Stimulated activated naive CD8-positive, alpha-beta T cell treated with anti-CD3 and anti-CD28 coated beads, Interleukin-15, Interleukin-2, amounts not matched to agents 100 U/mL and 50 U/mL, for 24 hours (primary cell): ENCODE results near the gene PTPRT.

Experiments
- ATAC-seq: fragments of 150-1000 bp; cut with Tn5 transposase; one replicate; pipeline ENCODE4 v1.10.0; 2021
- DNase-seq: peaks from one replicate; pipeline ENCODE4 v3.0.0; 2021

Gene PTPRT

DNA sequence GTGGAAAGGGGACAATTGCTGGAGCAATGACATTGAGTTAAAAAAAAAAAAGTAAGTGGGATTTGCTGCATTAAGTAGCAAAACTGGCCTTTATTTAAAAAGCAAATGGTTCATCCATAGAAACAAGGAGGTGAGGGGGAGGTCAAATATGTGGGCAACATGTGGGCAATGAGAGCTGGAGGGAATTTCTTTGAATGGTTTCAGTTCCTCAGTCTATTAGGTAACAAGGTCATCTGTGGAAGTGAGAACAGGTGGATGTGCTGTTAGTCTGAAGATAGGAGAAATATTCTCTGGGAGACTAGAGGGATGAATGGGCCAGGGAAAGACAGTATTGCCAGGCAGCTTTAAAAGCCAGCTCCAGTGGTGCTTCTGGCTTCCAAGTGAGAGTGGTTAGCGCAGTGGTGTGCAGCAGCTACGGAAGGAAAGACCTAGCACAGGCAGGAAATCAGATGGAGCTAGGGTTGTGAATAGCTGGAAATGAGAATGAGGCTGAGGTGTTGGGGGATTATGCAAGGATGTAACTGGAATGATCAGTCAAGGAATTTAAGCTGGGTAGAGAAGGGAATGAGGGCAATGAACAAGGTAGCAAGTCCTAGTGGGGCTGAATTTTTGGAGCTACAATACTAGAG, 727.6 kb downstream of the PTPRT start:
- ATAC-seq (no peak), DNase-seq (no peak)

DNA sequence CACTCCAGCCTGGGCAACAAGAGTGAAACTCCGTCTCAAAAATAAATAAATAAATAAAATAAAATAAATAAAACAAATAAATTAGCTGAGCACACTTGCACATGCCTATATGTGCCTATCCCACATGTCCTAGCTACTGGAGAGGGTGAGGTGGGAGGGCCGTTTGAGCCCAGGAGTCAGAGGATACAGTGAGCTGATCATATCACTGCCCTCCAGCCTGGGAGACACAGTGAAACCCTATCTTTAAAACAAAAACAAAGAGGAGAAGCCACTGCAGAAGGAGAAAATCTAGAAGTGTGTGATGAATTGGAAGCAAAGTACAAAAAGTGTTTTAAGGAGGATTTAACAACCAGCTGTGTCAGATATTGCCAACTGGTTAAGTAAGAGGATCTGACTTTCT, 728.4 kb downstream of the PTPRT start:
- ATAC-seq, result no peak

DNA sequence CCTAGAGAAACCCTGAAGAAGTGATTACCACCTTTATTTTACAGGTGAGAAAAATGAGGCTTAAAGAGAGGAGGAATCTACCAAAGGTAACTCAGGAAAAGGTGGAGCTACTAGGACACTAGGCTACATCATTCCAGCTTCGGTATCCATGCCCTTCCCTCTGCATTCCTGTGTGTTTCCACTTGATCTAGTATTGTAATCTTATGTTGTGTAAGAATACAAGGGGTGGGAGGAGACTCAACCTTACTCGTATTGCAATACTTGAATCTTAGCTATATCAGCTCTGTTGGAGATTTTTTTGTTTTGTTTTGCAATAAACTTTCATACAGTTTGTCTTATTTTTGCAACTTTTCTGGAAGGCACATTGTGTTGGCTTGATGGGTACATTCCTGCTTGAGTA, 742.4 kb downstream of the PTPRT start:
- ATAC-seq (no peak), DNase-seq (no peak)

More for the DNA sequence above, 728.4 kb downstream of the PTPRT start:
- DNase-seq, result no peak

DNA sequence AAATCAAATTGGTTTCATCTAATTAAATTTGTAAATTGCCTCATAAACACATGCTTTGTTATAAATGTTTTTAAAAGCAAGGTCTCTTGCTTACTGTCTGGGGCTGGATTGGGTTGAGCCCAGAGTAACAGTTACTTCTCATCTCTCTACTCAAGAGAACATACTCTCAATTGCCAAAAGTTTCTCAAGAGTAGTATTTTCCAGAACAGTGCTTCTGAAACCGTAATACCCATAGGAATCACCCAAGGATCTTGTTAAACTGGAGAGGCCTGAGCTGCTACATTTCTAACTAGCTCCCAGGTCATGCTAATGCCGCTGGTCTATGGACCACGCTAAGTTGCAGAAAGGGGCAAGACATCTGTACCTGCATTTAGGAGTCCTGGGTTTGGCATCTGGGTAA, 744.9 kb downstream of the PTPRT start:
- ATAC-seq (no peak), DNase-seq (no peak)

DNA sequence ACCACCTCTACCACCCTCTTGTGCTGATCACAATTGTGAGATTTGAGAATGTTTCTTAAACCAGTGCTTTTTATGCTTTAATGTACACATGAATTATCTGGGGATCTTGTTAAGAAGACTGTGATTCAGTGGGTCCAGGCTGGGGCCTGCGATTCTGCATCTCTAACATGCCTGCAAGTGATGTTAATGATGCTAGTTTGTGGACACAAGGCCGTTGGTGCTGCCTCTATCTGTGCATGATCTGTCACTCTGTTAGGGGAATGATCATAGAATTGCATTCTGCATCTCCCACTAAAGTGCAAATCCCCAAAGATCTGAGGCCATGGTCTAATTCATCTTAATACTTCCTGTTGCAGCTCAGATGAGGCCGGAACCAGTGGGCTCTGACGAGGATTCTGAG, 746.5 kb downstream of the PTPRT start:
- DNase-seq, result no peak
- no peak for ATAC-seq

DNA sequence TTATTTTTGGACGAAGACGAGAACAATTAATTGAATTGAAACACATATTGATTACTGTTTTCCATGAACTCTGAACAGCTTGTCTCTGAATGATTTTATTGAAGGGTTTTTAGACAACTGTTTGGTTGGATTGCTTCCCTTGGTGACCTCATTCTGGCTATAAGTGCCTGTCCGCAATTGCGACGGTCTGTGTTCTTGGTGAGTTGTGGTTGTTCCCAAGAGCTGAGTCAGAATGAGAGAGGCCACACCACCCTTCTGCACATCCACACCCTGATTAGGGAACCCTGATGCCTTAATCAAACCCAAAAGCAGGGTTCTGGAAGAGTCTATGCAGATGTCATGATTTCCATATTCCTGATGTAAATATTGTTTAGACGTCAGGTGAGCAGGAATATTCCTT, 747.0 kb downstream of the PTPRT start:
- DNase-seq (no peak), ATAC-seq (no peak)

DNA sequence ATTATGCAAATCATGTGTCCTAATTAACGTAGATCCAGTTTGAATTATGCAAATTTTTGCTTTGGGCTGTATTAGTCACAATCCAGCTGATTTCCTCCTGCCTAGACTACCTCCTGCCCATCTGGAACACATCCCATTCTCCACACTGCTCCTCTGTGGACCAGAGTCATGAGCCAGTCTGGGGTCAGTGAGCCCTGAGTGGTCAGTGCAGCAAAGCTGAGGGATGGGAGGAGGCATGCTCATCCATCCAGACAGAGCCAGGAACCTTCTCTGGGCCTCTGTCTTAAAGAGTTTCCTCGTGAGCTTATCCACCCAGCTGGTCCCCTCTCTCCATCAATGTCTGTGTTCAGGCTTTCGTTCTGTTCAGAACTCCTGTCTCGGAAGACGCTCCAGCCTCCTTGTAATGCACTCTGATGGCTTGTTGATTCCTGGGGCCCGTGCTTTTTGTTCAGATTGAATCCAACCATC, 747.8 kb downstream of the PTPRT start:
- DNase-seq (no peak), ATAC-seq (no peak)

DNA sequence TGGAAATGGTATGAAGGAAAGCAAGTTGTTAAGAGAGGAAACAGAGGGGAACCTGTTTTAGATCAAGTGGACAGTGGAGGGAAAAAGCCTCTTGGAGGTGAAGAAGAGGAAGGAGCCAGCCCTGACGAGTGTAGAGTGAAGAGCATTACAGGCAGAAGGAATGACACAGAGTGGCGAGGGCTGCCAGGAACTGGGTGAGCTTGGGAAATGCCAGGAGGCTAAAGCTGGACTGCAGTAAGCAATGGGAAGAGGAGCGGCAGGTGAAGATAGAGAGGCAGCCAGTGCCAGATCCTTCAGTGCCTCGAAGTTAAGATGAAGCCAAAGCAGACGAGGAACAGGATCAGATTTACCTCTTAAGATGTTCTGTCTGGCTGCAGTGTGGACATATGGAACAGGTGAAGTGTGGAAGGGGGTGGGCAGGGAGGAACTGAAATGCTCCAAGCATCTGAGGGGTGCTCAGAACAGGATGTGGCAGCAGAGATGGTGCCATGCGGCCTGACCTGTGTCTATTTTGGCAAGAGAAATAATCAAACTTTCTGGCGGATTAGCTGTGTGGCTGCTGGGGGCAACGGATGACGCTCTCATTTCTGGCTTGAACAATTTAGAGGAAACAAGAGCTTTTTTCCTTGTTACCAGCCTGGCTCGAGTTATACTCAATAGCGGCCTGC, 748.4 kb downstream of the PTPRT start:
- DNase-seq (no peak), ATAC-seq (no peak)

DNA sequence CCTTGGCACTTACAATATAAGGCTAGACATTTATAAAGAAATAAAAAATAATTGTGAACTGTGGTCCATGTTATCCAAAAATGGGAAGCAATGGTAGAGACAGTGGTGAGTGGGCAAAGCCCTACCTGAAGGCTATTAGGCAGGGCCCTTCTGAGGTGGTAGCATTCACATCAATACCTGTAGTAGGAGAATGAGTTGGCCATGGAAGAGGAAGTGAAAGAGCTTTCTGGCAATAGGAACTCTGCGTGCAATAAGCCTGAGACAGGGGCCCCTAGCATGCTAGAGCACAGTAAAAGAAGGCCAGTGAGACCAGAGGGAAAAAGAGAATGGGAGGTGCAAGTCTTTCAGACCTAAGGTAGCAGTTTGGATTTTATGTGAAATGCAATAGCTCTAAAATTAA, 754.5 kb downstream of the PTPRT start:
- ATAC-seq (no peak), DNase-seq (no peak)

DNA sequence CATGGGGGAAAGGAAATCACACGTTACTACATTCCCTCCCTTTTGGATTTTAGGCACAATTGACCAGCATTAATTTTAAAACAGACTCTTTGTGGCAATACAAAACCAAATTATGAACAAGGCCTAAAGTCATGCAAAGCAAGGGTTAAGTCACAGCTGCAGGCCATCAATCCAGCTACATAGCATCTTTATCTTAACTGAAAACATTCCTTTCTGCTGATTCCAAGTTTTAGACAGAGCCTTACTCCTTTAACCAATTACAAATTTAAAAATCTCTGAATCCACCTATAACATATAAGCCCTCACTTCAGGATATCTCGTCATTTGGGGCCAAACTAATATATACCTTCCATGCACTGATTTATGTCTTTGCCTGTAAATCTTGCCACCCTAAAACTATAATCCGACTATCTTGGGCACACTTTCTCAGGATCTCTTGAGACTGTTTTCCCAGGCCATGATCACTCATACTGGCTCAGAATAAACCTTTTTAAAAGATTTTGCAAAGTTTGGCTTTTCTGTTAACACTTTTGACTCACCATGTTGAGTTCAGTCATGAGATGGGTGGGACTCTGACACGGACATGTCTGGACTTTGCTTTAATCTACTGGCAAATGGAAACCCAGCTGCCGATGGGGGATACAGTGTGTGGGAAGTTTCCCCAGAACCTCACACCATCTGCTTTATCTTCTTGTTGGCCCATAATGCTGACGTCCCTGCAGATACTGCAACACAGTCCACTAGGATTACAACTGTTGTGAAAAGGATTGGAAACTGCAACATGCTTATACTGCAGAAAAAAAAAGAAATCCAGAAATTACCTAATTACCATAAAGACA, 757.0 kb downstream of the PTPRT start:
- no peak for DNase-seq
- ATAC-seq, result no peak

DNA sequence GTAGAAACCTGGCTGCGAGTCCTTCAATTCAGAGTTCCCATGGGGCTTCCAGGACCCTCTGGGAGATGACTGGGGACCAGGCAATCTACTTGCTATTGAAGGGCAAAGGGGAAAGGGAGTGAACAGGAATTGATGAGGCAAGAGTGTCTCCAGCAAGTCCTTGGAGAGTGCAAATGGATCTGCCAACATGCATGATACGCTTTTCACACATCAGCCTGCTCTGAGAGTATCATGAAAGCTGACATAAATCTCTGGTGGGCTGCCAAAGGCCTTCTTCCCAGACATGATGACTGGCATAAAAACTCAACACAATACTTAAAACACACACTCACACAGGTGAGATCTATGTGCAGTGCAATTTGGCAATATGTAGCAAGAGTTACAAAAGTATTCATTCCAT, 759.1 kb downstream of the PTPRT start:
- ATAC-seq (no peak), DNase-seq (no peak)

DNA sequence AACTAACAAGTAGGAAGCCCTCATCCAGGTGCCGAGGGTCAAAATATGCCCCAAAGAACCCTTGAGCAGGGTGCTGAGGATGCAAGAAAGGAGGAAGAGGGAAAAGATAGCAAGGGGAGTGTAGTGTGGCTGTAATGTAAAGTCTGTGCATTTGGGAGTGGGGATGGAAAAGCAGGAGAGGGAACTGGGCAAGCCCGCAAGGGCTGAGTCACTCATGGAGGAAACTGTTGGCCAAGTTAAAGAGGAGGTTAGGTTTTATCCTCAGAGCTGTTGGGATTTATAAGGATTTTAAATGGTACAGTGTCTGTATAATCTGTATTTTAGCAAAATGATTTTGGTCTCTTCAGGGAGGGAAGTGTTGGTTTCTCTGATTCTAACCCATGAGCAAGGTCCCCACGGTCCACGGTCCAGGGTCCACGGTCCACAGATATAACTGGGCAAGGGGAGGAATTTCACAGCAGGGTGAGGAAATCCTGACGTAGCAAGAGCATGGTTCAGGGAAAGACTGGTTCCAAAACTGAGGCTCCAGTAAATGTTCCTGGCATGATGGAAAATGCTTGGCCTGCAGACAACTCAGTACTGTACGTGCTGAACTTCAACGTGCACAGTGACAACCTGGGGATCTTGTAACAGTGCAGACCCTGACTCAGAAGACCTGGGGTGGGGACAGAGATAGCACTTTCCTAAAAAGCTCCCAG, 759.8 kb downstream of the PTPRT start:
- no peak for ATAC-seq
- DNase-seq, result no peak

DNA sequence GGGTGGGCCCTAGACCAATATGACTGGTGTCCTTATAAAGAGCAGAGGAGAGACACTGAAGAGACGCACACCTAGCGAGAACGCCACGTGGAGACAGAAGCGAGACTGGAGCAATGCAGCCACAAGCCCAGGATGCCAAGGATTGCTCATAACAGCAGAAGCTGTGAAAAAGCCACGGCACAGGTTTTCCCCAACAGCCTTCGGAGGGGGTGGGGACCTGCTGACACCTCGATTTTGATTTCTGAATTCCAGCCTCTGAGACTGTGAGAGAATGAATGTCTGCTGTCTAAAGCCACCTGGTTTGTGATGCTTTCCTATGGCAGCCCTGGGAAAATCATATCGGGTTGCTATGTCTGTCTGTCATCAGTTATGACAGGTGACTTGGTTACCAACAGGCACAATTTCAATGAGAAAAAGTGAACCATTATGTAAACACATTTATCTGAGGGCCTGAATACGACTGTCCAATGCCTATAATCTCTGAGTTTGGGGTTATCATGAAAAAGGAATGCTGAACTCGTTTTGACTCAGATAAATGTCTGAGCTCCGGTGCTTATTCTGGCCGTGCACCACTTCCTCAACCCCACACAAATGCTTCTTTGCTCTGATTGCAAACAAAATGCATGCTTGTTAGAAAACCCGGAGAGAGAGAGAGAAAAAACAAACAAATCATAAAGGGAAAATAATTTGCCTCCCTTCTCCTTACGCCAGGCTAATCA, 769.7 kb downstream of the PTPRT start:
- ATAC-seq (no peak), DNase-seq (no peak)

DNA sequence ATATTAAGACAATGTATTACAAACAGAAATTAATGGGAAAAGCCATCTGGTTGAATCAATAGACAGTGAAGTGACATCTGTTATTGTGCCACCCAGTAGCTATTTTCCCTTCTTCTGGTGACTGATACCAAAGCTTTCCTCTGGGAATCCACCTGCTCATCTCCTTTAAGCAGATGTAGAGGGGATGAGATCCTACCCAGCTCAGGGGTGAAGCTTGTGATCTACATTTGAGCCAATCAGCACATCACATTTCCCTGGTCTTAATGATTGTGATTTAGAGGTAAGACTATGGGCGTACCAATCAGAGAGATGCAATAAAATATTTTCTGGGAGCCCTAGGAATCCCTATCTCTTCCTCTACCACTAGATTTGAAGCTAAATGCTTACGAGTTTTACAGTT, 782.9 kb downstream of the PTPRT start:
- no peak for DNase-seq
- ATAC-seq, result no peak

DNA sequence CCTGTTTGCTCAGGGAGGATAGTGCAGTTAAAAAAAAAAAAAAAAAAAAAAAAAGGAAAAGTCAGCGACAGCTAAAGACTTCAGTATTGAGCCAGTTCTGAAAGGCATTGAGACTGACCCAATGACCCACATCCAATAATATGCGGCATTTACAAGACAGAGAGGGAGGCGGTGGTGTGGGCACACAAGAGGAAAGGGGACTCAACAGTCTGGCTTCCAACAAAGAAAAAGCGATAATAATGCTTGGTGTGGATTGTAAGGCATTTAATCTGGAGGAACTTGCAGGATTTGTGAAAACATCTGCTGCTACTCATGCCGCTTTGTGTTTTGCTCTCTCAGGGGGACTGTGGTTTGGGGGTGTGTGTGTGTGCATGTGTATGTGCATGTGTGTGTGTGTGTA, 787.3 kb downstream of the PTPRT start:
- DNase-seq (no peak), ATAC-seq (no peak)

DNA sequence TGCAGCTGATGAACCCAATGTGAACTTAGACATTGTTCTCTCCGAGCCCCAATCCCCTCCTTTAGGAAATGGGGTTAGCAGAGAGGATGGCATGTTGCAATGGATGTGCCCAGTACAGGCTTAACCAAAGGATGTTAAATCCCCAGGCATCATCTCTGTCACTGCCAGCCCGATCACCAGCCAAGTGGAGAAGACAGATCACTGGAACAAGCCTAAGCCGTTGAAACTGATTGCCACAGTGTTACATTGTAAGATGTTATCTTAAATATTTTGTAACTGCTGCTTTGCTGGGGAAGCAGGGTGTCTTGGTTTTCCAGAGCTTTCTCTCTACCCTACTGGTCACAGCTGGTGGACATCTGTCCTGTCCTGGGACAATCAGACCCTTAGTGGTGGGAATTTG, 788.1 kb downstream of the PTPRT start:
- DNase-seq, result no peak
- ATAC-seq, result no peak

DNA sequence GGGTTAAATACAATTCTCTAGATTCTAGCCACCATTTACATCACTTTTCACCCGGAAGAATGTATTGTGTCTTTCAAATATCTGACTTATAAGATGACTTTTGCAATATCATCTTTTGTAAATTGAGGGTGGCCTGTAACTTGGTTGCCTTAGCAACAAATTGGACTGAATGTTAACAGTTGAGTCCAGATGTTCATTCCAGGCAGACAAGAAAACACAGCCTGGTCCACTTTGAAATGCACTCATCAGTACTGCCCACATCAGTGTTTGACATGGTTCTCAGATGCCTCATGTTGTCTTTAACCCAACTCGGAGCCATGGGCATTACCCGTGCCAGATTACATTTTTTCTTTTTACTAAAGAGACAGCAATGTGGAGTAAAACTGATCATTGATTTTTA, 789.9 kb downstream of the PTPRT start:
- no peak for DNase-seq
- ATAC-seq, result no peak

DNA sequence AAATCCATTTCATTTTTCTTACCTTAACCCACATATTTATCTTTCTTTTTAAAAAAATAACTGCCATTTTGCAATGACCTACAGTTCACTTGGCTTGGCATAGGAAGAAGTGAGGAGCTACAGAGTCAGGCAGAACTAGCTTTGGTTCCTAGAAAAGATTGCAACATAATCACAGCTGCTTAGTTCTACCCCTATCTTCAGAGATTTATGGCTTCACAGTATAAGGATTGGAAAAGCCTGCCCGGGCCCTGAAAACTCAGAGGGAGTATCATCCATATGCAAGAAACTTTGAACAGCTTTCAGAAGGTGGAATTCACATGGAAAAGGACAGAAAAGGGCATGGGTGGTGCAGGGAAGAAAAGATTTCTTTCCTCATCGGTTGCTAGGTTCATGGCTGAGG, 797.3 kb downstream of the PTPRT start:
- ATAC-seq (no peak), DNase-seq (no peak)

DNA sequence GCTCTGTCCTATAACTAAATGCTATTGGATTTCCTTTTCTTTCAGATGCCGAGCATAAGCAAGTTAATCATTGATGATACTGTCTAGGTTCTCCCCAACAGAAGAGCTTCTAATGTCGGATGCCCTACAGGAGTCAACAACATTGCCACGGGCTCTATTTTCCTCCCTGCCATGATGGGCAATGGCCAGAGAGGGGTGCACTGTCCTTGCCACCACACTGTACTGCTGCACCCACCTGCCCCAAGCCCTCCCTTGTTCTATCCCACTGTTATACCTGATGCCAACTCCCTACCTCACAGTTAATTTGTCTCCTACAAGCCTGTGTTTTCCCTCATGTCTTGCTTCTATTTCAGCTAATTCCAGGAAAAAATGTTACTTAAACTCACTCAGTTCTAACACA, 797.9 kb downstream of the PTPRT start:
- ATAC-seq, result no peak

DNA sequence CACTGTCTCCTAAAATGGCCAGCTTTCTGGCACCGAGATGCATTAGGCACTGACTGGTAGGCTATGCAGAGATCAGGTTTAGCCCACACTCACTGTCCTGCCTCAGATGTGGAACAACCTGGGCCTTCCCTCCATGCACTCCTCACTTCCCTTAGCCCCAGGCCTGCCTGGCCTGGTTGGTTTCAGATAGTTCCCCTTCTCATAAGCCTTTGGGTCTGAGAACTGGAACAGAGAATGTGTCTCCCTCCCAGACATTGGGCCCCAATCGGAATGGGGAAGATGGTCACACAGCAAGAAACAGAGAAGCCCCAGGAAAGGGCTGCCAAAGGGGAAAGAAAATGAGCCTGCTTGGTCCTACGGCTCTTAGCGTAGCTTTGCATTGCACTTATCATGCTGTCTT, 809.4 kb downstream of the PTPRT start:
- ATAC-seq, result no peak
- DNase-seq, result no peak

More for the DNA sequence above, 797.9 kb downstream of the PTPRT start:
- DNase-seq, result no peak

DNA sequence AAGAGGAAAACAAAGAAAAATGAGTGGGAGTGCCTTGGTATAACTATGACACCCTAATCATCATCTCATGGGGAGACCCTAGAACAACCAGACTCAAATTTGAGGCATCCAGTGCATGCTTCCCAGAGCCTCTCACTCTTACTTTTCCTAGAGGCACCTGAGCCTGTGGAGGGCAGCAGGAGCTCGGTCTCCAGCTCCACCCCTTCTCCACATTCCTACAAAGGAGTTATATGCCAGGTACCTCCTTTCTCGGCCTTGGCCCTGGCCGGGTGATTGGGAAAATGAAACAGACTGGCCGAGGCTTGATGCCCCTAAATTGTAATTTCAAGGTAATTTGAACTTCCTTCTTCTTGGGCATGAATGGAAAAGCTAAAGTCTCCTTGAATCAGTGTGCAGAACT, 810.3 kb downstream of the PTPRT start:
- no peak for ATAC-seq
- no peak for DNase-seq

DNA sequence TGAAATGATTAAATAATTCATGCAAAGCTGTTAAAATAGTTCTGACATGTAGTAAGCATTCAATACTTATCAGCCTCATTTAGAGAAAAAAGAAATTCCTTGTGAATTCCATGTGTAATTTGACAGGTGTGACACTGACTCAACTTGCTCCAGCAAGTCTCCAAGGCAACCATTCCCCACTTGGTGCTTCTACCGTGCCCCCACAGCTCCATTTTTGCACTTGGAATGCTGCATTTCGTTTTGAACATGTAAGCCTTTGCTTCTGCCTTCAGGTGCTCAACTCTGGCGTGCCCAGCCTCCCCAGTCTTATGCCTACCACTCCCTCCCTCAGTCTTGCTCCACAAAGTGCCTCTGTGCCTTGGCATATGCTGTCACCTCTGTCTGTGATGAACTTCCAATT, 810.9 kb downstream of the PTPRT start:
- no peak for ATAC-seq
- DNase-seq, result no peak
